NCI-H446 (cell line): ENCODE results near the gene MGAT2.
"Not testable (repeated sequence)": the region's sequence is repeated elsewhere in the genome, so short reads cannot be mapped to it uniquely, and the experiment has no call there.

Experiments used
- DNase-seq, 2 experiments: peaks; one replicate each; lab custom pipeline; 2025; lab: John Stamatoyannopoulos, UW

MGAT2 gene

GRCh38 chr14:49654511-49654910 lies 33.9 kb downstream of the MGAT2 start:
- no peak for DNase-seq

DNA sequence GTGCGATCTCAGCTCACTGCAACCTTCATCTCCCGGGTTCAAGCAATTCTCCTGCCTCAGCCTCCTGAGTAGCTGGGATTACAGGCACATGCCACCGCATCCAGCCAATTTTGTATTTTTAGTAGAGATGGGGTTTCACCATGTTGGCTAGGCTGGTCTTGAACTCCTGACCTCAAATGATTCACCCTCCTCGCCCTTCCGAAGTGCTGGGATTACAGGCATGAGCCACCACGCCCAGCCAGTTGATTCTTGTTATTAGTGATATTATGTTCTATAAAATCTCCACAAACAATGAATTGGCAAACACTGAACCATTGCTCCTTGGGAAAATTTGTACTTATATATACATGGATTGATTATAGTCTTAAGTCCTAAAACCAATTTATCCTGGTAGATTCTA lies 36.9 kb downstream of the MGAT2 start:
- DNase-seq = not testable (repeated sequence)

GRCh38 chr14:49659526-49660455 lies 39.2 kb downstream of the MGAT2 start:
- DNase-seq = no peak

GRCh38 chr14:49670475-49670874 lies 49.9 kb downstream of the MGAT2 start:
- DNase-seq = no peak
